Lower leg skin (tissue), 4 donors: ENCODE results near the gene WFS1. TPM values are rescaled to one million over a fixed set of nuclear protein-coding genes. Genes with fewer than 3 reads are reported as not detected.

Source experiments
- DNase-seq, 2 donors: peaks; one replicate each; pipeline ENCODE4 v3.0.0-alpha.2; 2019; ENCODE audit warnings: low spot score in 2 of 2
- H3K4me3 ChIP-seq: fragments of 200-600 bp; sonication (generic); 2 replicates; pipeline ENCODE4 v1.5.1; 2017; ENCODE audit warnings: mild to moderate bottlenecking, low read depth; ENCODE audit not compliant: poor library complexity, severe bottlenecking
- CTCF ChIP-seq, 3 donors: fragments of 450-650 bp; IDR thresholded peaks; one replicate each; pipeline ENCODE4 v1.5.1; 2016; ENCODE audit warnings: antibody characterized with exemption in 3 of 3, mild to moderate bottlenecking in 3 of 3, moderate library complexity in 2 of 3
- POLR2A ChIP-seq, 2 donors: fragments of 450-650 bp; IDR thresholded peaks; one replicate each; pipeline ENCODE4 v1.6.1; 2016 to 2017; ENCODE audit warnings: antibody characterized with exemption in 2 of 2, mild to moderate bottlenecking in 1 of 2, moderate library complexity in 1 of 2
- WGBS, 2 donors: methylation state at CpG; one replicate each; pipeline ENCODE4 v1.1.5; 2018; 5-methylcytosine and 5-hydroxymethylcytosine counted together
- intact Hi-C: fragments of 100-400 bp; cut with DNase I; formaldehyde crosslinking; loops from one replicate; pipeline ENCODE4 v1.15.0; 2023; ENCODE audit warnings: low total_unique reads
- total RNA-seq, 4 donors: library from RNA; depleted of rRNA; stranded (reverse); fragments of >200 nt; gene quantifications; one replicate each; pipeline ENCODE4 v1.1.0, GENCODE V29; 2016

Gene WFS1
- total RNA-seq, 4 donors from 2014 or later, result 39.4 to 48.6 (median 45.1) TPM

- H3K4me3 ChIP-seq, result no peak overlapping the region
- no peak for DNase-seq
- intact Hi-C loops, result no loop called here
- TF ChIP-seq POLR2A (IDR thresholded peaks at IDR 0.05) (no peak), CTCF (IDR thresholded peaks at IDR 0.05) (no peak)
- 44 to 49% methylated on average over 15 of the region's 15 CpGs for WGBS, 2 donors
These were observed 3.4 kb downstream of the WFS1 start for GRCh38 chr4:6272863-6273660.

GRCh38 chr4:6273661-6273990 lies 4.0 kb downstream of the WFS1 start:
- 35 to 37% methylated on average over 1 of the region's 1 CpG for WGBS, 2 donors
- intact Hi-C loops, result no loop called here
- H3K4me3 ChIP-seq, result no peak overlapping the region
- DNase-seq, result no peak
- TF ChIP-seq POLR2A (IDR thresholded peaks at IDR 0.05) (no peak), CTCF (IDR thresholded peaks at IDR 0.05) (no peak)

- H3K4me3 ChIP-seq, result no peak overlapping the region
- intact Hi-C loops, result no loop called here
- DNase-seq, result no peak
- TF ChIP-seq CTCF (IDR thresholded peaks at IDR 0.05) (no peak), POLR2A (IDR thresholded peaks at IDR 0.05) (no peak)
- 76 to 91% methylated on average over 10 of the region's 10 CpGs for WGBS, 2 donors
These were observed 5.7 kb downstream of the WFS1 start for GRCh38 chr4:6275351-6275750.

GRCh38 chr4:6275898-6276806 lies 6.5 kb downstream of the WFS1 start:
- no peak for DNase-seq
- intact Hi-C loops, result no loop called here
- H3K4me3 ChIP-seq, result no peak overlapping the region
- TF ChIP-seq POLR2A (IDR thresholded peaks at IDR 0.05) (no peak), CTCF (IDR thresholded peaks at IDR 0.05) (no peak)
- WGBS, 2 donors, result 80 to 82% methylated on average over 22 of the region's 22 CpGs

- no peak for TF ChIP-seq CTCF (IDR thresholded peaks at IDR 0.05)
These were observed 7.6 kb downstream of the WFS1 start for GRCh38 chr4:6277139-6277802.

More at GRCh38 chr4:6277139-6277802, 7.6 kb downstream of the WFS1 start:
- no peak overlapping the region for H3K4me3 ChIP-seq
- intact Hi-C loops, result no loop called here
- 80 to 89% methylated on average over 19 to 20 of the region's 24 CpGs for WGBS, 2 donors
- DNase-seq, result no peak
